Mesodermal cell (in vitro differentiated cells): ENCODE measurements around the gene FSIP2. TPM values are rescaled to one million over a fixed set of nuclear protein-coding genes. Genes with fewer than 3 reads are reported as not detected.

Experiments used
- H3K27ac ChIP-seq: 2 replicates; pipeline ENCODE4 v1.7.0; 2013; ENCODE audit warnings: mild to moderate bottlenecking, low read depth, low read length, moderate library complexity; ENCODE audit not compliant: severe bottlenecking
- H3K36me3 ChIP-seq: 2 replicates; pipeline ENCODE4 v1.7.1; 2013; ENCODE audit warnings: mild to moderate bottlenecking, low read length, moderate library complexity; ENCODE audit not compliant: control insufficient read depth, insufficient read depth
- H3K4me1 ChIP-seq: one replicate; pipeline ENCODE4 v1.7.1; 2013; ENCODE audit warnings: mild to moderate bottlenecking, low read length; ENCODE audit not compliant: insufficient read depth, control insufficient read depth, poor library complexity, severe bottlenecking
- H3K4me3 ChIP-seq: 2 replicates; pipeline ENCODE4 v1.7.0; 2013; ENCODE audit warnings: low read length, control low read depth, mild to moderate bottlenecking; ENCODE audit not compliant: insufficient read depth, poor library complexity, severe bottlenecking; ENCODE audit errors: extremely low read depth
- H3K9me3 ChIP-seq: 2 replicates; pipeline ENCODE4 v1.7.1; 2013; ENCODE audit warnings: mild to moderate bottlenecking, low read length, moderate library complexity; ENCODE audit not compliant: control insufficient read depth
- WGBS, 2 experiments: methylation state at CpG; one replicate each; pipeline ENCODE4 v1.1.5; 2013; ENCODE audit warnings: missing lambda C conversion rate in 2 of 2; ENCODE audit not compliant: insufficient coverage in 2 of 2; 5-methylcytosine and 5-hydroxymethylcytosine counted together
- polyA plus RNA-seq, 2 experiments: library from polyadenylated mRNA; stranded (reverse); fragments of 50-300 nt; gene quantifications; one replicate each; pipeline ENCODE4 v1.2.3, GENCODE V29; 2013

Gene FSIP2
- polyA plus RNA-seq (2013, experiment 1 of 2) = 2.3 TPM
- 2.0 TPM for polyA plus RNA-seq (2013, experiment 2 of 2)

DNA sequence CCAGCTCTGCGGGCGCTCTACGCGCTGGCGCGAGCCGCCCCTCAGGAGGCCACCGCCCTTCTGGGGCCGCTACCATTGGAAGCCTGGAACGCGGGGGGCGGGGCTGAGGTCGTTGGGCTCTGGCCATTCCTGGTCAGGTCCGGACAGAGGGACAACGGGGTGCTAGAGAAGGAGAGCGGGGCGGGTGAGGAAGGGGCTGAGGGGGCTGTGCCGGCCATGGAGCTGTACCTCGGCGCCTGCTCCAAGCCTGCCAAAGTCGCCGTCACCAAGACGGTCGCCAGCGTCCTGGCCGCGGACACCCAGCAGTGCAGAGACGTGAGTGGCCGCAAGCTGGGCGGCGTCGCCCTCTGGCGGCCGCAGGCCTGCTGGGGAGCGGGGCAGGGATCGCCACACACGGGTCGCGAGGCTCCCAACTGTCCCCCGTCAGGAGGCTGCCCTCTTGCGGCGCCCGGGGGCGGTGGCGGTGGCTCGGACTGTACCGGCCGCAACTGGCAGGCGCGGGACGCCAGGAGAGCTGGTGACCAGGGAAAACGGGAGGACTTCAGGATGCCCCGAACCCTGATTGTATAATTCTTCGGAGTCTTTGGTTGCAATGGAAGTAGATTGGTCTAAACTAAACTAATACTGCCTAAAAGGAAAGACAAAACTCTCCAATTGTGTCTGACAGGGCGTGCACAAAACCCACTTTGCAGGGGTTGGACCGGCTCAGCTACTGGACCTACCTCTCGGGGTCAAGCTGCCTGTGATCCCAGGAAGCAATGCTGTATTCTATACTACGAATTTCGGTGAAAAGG lies at the start of gene FSIP2:
TSS of gene FSIP2 (plus strand) at position 126 of the 794 bp plus-strand sequence. CDS start at position 217, 91 bp downstream.
- H3K27ac ChIP-seq = no peak within 1 kb of the TSS
- H3K36me3 ChIP-seq = no peaks in the 10 kb centered on the region
- peaks cover 3% of the 10 kb centered on the region for H3K9me3 ChIP-seq
- WGBS, 2 experiments = 11 to 16% methylated on average over 32 to 42 of the region's 59 CpGs
- H3K4me3 ChIP-seq = peak within 1 kb of the TSS; percentile 52
- H3K4me1 ChIP-seq = no peaks in the 10 kb centered on the region

DNA sequence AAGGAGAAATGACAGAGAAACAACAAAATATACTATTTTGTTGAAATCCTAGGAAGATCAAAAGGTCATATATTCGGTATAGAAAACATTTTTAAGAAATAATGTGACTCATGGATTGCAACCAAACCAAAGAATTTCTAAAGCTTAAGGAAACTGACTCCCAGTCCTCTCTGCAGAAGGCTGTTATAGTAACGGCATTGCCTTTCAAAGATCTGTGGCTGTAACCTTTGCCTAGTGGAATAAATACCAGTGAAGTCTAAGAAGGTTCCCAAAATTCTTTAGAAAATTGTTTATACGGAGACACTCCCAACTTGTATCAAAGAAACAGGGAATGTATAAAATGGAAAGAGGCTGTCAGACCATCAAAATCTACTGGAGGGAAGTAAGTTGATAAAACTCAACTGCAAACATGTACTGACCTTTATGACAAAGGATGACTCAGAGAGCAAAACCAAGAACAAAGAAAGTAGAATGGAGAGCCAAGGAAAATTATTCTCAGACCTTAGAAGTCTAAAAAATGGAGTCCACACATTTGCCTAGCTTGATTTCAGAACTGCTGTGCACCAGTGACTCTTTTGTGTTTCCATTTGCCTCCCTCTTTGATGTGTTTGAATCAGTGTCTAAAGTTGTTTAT lies 48.6 kb upstream of the FSIP2 start:
- no CpG with 5 or more reads among the region's 3 CpGs for WGBS, 2 experiments
- no peaks in the 10 kb centered on the region for H3K9me3 ChIP-seq
- H3K36me3 ChIP-seq = no peaks in the 10 kb centered on the region
- H3K4me1 ChIP-seq = peaks cover 9% of the 10 kb centered on the region
- H3K27ac ChIP-seq = peak overlapping the region; percentile 37
- H3K4me3 ChIP-seq = no peak overlapping the region

DNA sequence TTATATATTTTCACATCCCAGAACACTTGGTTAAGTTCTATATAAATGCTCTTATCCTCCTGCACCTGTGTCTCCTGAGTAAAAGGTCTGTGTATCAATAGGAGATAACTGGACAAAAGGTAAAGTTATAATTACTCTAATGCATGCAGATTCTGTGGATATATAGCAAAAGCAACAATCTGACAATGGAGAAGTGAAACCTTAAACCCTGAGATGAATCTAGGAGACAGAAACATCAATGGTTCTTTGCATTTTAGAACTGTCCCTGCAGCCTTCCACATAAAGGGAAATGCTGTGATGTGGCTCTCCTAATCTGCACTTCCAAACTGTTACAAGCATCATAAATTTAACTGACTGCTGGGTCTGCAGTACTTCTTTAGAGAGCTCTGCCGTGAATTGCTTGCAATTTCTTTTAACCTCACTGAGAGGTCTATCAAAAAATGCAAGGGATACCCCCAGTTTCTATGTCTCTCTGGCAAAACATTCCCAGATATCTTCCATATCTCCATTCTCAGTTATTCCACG lies 42.8 kb upstream of the FSIP2 start:
- Histone ChIP-seq H3K9me3 (no peaks in the 10 kb centered on the region), H3K4me3 (no peak overlapping the region), H3K27ac (no peak overlapping the region), H3K4me1 (no peaks in the 10 kb centered on the region), H3K36me3 (no peaks in the 10 kb centered on the region)
- 82 to 86% methylated on average over 1 to 2 of the region's 2 CpGs for WGBS, 2 experiments

GRCh38 chr2:185700883-185701282 lies 37.7 kb upstream of the FSIP2 start:
- Histone ChIP-seq H3K4me1 (no peaks in the 10 kb centered on the region), H3K4me3 (no peak overlapping the region), H3K9me3 (no peaks in the 10 kb centered on the region), H3K27ac (no peak overlapping the region), H3K36me3 (no peaks in the 10 kb centered on the region)
- 27 to 44% methylated on average over 2 of the region's 4 CpGs for WGBS, 2 experiments

DNA sequence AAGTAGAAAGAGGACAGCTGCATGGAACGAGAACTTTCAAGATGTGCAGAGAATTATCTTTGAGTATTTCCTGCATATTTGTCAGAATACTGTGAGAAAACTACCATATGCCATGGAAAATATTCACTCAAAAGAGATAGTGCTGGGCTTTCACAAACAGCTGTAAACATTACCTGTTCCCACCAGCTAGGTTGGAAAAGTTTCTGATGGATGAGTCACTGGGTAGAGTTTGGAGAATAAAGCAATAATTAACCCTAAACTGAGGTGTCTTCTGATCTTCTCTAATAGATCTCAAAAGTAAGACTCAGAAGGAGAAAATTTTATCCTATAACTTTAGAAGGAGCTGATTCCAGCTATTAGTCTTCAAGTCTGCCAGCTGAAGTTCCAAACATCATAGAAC lies 3.9 kb upstream of the FSIP2 start:
- no peak overlapping the region for H3K4me3 ChIP-seq
- WGBS, 2 experiments = 100% methylated on average over 1 of the region's 1 CpG; no CpG with 5 or more reads in 1 of the 2 experiments
- no peak overlapping the region for H3K27ac ChIP-seq
- no peaks in the 10 kb centered on the region for H3K4me1 ChIP-seq
- H3K36me3 ChIP-seq = no peaks in the 10 kb centered on the region
- peaks cover 3% of the 10 kb centered on the region for H3K9me3 ChIP-seq

- Histone ChIP-seq H3K27ac (no peak overlapping the region), H3K4me1 (no peaks in the 10 kb centered on the region), H3K9me3 (peaks cover 3% of the 10 kb centered on the region), H3K4me3 (no peak overlapping the region), H3K36me3 (no peaks in the 10 kb centered on the region)
- 100% methylated on average over 1 of the region's 2 CpGs for WGBS, 2 experiments
Observed at GRCh38 chr2:185736210-185736609, 2.4 kb upstream of the FSIP2 start.

DNA sequence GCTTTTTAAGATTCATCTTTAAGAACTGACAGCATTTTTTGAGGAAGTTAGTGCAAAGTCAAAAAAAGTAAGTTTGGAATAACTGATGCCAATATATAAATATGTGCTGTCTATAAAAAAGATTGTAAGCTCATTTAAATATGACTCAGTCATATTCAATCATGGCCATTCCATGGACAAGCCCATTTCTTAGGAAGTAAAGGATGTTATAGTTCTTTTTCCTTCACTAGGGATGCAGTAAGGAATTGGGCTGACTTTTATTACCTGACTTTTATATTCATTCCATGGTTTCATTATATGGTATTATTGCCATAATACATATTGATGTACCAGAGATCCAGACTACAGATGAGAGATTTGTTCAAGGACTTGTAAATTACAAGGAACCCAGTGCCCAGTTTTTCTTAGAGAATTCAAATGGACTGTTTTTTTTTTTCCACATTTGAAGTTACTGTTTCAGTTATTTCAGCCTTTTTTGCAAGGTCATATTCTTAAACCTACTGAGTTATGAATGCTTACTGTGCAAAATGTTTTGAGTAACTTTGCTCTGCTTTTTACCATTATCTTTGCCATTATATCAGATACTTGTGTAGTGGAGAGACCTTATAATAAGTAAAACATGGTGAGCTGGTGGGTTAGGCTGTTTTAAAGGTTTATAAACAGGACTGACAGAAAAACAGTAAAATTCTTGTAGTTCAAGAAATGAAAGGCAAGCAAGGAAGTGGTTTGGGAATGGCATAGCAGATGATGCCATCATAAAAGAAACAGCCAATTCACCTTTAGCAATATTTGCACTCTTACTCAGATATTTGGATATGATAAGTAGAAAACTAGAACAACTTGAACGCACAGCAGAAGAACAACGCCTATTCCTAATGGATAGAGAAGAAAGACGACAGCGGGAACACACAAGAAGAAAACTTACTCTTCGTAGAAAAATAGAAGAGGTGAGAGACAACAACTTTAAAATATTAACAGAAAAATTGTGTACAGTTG lies 7.6 kb downstream of the FSIP2 start:
- no peaks in the 10 kb centered on the region for H3K36me3 ChIP-seq
- H3K27ac ChIP-seq = no peak overlapping the region
- no peaks in the 10 kb centered on the region for H3K4me1 ChIP-seq
- no peaks in the 10 kb centered on the region for H3K9me3 ChIP-seq
- H3K4me3 ChIP-seq = no peak overlapping the region
- 90% methylated on average over 4 of the region's 5 CpGs; no CpG with 5 or more reads in 1 of the 2 experiments for WGBS, 2 experiments

DNA sequence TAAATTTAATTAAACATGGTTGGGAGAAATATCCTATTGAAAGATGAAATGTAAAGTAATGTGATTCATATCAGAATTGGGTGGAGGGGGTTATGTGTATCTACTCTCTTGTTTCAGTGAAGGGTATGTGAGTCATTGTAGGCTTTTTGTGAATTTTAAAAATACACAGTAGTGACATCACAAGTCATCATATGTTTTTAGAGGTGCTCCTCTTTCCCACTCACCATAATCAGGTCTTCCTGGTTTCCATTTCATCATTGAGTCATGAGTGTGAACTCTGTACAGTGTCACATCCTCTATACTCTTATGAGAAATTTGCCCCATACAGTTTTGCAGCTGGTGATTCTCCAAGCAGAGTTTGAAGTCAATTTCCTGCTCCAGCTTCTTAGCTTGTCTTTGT lies 18.8 kb downstream of the FSIP2 start:
- Histone ChIP-seq H3K4me3 (no peak overlapping the region), H3K9me3 (no peaks in the 10 kb centered on the region), H3K27ac (no peak overlapping the region)

DNA sequence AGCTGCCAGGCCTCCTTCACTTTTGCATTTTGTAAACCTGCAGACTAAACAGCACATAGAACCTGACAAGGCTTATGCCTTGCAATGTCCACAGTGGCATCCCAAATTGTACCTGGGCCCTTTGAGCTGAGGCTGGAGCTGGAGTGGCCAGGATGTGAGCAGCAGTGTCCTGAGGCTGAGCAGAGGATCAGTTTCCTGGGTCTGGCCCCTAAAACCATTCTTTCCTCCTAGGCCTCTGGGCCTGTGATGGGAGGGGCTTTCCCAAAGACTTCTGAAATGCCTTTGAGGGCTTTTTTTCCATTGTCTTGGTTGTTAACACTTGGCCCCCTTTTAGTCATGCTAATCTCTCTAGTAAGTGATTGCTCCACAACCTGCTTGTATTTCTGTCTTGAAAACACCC lies 32.8 kb downstream of the FSIP2 start:
- Histone ChIP-seq H3K4me1 (no peaks in the 10 kb centered on the region), H3K4me3 (no peak overlapping the region), H3K9me3 (peaks cover 17% of the 10 kb centered on the region), H3K27ac (no peak overlapping the region), H3K36me3 (no peaks in the 10 kb centered on the region)

More for the DNA sequence above, 18.8 kb downstream of the FSIP2 start:
- Histone ChIP-seq H3K36me3 (no peaks in the 10 kb centered on the region), H3K4me1 (no peaks in the 10 kb centered on the region)

DNA sequence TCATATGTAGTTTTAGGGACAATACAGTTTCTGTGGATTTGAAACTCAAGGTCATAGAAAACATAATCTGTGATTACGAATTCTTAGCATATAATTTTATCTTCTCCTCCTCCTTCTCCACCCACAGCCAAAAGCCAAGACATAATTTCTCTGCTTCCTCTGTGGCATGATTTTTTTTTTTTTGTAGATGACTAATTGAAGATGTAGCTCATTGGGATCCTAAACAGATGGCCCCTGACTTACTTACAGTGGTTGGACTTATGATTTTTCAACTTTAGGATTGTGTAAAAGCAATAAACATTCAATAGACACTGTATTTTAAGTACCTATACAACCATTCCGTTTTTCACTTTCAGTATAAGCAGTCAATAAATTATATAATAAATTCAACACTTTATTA lies 42.3 kb downstream of the FSIP2 start:
- no peak overlapping the region for H3K27ac ChIP-seq
- no peaks in the 10 kb centered on the region for H3K36me3 ChIP-seq
- H3K4me1 ChIP-seq = no peaks in the 10 kb centered on the region
- WGBS, 2 experiments = no CpG with 5 or more reads among the region's 2 CpGs
- no peaks in the 10 kb centered on the region for H3K9me3 ChIP-seq
- H3K4me3 ChIP-seq = no peak overlapping the region
